CD4-positive, alpha-beta T cell treated with Interferon gamma for 1 hour (primary cell): ENCODE results near the gene KRT2.

Experiments used
- DNase-seq: peaks from one replicate; pipeline ENCODE4 v3.0.0-alpha.2; 2020

KRT2 gene

DNA sequence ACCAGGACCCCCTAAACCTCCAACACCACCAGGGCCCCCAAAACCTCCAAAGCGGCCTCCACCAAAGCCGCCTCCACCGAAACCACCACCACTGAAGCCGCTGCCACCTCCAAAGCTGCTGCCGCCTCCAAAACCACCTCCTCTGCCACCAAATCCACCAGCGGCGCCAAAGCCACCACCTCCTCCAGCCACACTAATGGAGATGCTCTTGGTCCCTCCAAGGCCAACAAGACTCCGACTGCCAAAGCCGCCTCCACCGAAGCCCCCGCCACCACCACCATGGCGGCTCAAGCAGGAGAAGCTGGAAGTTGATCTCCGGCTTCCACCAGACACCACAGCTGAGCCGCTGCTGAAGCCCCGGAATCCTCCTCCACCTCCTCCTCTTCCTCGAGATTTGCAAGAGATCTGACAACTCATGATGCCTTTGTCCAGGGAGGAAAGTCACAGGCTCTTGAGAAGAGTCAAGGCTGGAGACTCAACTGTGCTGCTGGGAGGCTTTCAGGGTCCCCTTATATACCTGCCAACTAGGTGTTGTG is at the start of gene KRT2:
TSS of gene KRT2 (minus strand) at position 486 of the 536 bp plus-strand sequence. CDS start at position 417, 69 bp downstream.
- DNase-seq: no peak

DNA sequence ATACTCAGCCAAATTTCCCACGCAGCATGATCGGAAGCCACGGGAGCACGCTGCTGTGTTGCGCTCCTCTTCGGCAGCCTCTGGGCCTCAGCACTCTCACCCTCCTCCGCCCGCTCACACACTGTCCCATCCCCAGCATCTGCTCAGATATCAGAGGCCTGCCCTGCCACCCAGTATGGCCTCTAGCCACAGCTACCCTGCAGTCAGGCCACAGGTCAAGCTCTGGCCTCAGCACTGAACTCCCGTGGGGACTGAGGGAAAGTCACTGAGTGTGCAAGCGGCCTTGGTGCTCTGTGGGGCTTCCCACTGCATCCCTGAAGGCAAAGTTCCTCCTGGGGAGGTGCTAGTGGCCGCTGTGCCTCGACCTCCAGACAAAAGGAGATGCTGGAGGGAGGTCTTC is 49.3 kb upstream of the KRT2 start:
- no peak for DNase-seq

- DNase-seq: no peak
Measured at GRCh38 chr12:52699960-52700359, 47.9 kb upstream of the KRT2 start.

DNA sequence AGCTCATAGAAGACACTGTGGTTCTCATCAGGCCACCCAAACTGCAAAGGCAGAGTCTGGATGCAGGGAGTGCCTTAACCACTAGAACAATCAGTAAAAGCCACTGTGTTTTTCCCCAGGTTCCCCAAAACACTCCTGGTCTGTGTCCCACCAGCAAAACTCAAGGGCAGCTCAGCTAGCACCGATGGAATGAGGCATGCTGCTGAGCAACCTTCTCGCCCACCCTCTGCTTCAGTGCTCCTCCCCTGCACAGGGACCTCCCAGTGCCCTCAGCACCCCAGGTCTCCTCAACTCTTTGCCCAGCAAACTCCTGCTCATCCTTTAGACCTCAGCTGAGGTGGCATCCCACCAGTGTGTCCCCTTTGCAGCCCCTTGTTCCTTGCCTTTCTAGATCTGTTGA is 47.4 kb upstream of the KRT2 start:
- DNase-seq: no peak

- no peak for DNase-seq
Measured at GRCh38 chr12:52698651-52699340, 46.8 kb upstream of the KRT2 start.

DNA sequence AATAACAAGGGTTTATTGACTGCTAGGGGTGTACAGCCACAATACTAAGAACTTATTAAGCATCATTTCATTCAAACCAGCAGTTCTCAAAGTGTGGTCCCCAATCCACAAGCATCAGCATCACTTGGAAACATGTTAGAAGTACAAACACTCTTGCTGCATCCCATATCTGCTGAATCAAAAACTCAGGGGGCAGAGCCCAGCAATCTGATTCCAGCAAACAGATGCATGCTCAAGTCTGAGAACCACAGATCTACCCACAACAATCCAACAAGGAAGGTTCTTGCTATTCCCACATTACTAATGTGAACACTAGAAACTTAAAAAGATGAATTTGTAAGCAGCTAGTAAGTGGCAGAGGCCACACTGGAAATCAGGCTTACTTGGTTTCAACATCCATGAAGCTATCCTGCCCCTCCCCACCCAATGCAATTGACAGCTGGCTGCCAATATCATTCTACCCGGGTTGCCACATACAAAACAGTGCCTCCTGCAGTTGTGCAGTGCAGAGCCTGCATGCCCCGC is 45.1 kb upstream of the KRT2 start:
- DNase-seq: no peak

GRCh38 chr12:52696588-52696987 is 44.6 kb upstream of the KRT2 start:
- DNase-seq: no peak

DNA sequence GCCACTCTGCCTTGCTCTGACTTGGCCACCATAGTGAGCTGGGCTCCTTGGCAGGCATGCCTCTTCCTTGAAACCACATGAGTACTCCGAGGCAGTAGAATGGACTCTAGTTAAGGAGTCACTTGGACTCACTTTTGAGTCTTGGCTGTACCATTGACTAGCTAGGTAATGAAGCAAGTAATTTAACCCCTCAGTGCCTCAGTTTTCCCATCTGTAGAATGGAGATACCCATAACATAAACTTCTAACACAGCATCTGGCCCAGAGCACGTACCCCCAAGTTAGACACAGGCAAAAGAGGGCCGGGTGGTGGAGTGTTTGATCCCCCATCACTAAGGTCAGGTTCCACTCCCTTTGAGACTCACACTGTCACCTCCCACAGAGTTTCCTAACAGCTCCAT is 43.0 kb upstream of the KRT2 start:
- no peak for DNase-seq

DNA sequence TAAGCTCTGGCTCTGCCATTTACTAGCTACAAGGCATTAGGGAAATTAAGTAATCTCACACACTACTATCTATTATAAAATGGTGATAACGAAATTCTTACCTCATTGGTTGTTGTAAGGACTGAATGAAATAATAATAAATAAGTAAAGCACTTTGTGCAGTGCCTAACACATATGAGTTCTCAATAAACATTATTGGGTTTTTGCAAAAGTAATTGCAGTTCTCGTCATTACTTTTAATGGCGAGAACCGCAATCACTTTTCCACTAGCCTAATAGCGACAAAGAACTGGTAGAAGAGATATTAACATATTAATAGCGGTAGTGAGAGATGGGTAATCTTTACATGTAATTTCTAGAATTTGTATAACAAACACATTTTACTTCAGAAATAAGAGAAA is 42.1 kb upstream of the KRT2 start:
- DNase-seq: no peak

- no peak for DNase-seq
Measured at GRCh38 chr12:52693261-52693660, 41.2 kb upstream of the KRT2 start.

- DNase-seq: no peak
Measured at GRCh38 chr12:52692254-52692653, 40.2 kb upstream of the KRT2 start.

DNA sequence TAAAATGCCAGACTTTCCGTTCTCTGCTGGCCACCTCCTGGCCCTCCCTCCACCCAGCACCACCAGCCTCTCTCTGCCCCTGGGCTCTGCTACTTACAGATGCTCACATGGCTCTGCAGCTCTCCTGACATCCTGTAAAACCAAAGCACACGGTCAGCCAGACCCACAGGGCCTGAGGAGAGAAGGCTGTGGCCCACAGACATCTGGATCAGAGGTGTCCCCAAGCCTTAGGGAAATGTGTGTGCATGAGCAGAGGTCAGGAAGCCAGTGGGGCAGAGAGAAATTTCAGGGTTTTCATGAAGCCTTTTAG is 39.8 kb upstream of the KRT2 start:
- no peak for DNase-seq

DNA sequence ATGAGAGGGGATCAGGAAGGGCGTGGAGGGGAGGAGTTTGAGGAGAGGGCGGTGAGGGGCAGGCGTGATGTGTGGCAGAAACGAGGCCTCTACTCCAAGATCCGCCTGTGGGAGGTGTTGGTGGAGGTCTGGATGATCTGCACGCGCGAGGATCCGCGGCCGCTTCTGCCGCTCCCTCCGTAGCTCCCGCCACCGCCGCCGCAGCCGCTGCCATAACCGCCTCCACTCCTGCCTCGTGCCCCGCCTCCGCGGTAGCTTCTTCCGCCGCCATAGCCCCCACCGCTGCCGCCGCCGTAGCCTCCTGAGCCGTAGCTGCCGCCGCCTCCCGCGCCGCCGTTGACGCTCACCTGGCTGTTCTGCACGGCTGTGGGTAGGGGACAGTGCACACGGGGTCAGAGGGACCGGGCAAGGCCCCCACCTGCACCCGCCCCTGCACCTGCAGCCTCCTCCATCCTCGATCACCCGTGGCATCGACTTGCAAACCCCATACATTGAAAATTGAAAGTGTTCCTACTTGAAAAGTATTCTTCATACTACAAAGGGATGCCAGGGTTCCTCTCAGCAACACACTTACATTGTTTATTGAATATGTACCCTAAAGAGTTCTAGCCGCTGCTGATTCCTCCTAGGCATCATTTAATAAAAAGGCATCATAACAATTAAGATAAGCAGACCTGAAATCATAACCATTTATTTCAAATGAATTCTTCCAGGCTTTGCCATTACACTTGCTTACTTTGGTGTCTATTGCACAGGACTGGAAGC is 39.2 kb upstream of the KRT2 start:
- peak; percentile 34 for DNase-seq

DNA sequence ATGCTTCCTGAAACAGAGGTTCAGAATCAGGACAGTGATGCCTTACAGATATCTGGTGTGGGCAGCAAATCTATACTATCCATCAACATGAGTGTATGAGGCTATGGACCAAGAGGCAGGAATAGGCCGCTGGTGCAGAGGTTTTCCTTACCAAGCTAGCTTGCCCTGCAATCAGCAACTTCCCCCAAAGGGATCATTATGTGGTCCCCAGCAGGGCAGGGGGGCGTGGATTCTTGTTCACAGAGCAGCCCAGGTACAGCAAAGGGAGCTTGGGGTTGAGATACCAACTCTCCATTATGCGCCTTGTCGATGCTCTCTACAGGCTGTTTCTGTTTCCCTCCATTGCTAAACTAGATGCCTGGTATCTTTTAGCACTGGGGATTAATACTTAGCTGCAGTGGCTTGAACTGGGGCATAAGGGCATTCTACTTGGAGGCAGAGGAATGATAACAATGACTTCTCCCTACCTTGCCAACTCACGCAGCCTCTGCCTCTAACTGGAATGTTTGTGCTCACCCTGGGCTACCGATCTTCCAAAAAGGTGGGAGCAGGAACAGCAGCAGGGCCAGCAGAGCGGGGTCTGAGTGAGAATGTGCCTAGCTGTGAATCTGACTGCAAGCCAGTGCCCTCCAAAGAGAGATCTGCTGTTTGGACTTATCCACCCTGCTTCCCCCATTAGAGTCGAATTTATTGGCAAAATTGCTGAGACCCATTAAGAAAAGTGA is 38.5 kb upstream of the KRT2 start:
- DNase-seq: no peak

GRCh38 chr12:52689936-52690335 is 37.9 kb upstream of the KRT2 start:
- no peak for DNase-seq

GRCh38 chr12:52689239-52689638 is 37.2 kb upstream of the KRT2 start:
- no peak for DNase-seq

GRCh38 chr12:52688481-52688880 is 36.5 kb upstream of the KRT2 start:
- DNase-seq: no peak

DNA sequence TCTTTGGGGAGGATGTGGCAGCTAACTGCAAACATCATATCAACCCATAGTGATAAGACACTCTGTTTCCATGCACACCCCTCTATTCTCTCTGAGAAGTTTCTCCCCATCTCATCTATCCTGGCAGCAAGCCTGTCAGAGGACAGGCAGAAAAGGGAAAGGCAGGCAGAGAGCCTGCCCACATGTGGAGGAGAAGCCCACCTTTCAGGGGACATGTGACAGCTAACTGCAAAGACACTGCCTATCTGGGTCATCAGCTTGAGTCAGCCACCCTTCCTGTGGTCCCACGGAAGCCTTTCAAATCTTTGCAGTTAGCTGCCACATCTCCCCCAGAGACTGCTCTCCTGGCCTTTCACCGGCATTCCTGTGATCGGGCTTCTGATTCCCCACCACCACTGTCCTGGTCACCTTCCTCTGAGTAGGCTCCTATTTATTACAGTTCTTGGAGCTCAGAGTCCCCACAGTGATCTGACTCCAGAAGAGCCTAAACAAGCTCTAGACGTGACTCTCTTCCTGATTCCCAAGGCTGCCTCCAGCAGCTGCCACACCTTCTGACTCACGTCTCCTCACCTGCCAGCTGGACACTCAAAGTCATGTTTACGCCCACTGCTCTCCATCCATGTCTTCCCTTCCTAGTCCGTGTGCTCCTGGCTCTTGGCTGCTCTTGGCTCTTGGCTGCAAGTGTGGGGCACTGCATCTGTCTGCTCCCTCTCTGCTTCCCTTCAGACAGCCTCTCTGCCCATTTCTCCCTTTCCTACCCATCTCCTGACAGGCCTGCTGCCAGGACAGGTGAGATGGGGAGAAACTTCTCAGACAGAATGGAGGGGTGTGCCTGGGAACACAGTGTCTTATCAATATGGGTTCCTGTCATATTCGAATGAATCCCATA is 35.7 kb upstream of the KRT2 start:
- DNase-seq: no peak

- DNase-seq: no peak
Measured at GRCh38 chr12:52686756-52687487, 34.9 kb upstream of the KRT2 start.

GRCh38 chr12:52686063-52686462 is 34.1 kb upstream of the KRT2 start:
- no peak for DNase-seq

DNA sequence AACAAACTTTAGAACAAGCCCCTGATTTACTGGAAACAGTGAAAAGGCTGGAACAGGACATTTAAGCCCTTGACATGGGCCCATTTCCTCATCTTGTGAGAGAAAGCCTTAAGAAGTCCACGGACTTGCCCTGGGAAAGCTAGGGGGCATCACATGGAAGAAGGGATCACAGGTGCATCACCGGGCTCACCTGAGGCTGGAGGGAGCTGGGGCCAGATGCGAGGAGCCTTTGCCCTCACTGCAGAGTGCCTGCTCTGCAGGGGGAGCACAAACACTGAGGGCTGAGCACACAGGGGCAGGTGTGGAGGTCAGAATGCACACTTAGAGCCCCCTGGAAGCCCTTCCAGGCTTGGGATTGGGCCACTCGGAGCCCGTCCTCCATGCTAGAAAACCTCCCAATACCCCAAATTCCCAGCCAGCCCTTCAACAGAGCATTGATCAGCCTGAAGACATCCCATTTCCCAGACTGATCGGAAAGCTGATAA is 33.4 kb upstream of the KRT2 start:
- no peak for DNase-seq

DNA sequence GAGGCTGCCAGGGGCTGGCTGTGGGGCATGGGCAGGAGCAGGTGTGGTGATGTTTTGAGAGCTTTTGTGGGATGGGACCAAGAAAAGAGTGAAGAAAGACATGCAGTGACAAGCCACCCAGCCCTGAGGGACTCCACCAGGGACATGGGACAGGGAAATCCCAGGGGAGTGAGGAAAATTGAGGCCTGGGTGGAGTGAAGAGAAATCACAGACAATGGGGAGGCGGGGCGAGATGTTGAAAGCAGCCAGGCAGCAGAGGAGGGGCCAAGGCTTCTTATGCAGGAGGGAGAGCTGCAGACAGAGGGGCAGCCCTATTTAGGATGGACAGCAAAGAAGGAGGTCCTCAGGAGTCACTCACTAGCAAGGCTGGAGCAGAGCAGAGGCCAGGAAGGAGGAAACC is 32.4 kb upstream of the KRT2 start:
- no peak for DNase-seq
